SJCRH30 (cell line): ENCODE measurements around the gene KLHL22. TPM values are rescaled to one million over a fixed set of nuclear protein-coding genes. Genes with fewer than 3 reads are reported as not detected.

ENCODE experiments used
- DNase-seq, 2 experiments: peaks; one replicate each; pipeline ENCODE4 v3.0.0-alpha.2; 2015 to 2020
- H3K27ac ChIP-seq: fragments of 250-450 bp; sonication (Bioruptor Pico); 2 replicates; pipeline ENCODE4 v1.5.1; 2020; ENCODE audit warnings: mild to moderate bottlenecking, moderate library complexity
- H3K27me3 ChIP-seq: fragments of 250-450 bp; sonication (Bioruptor Pico); 2 replicates; pipeline ENCODE4 v1.5.1; 2020; ENCODE audit warnings: mild to moderate bottlenecking, moderate library complexity
- H3K36me3 ChIP-seq: fragments of 250-450 bp; sonication (Bioruptor Pico); 2 replicates; pipeline ENCODE4 v1.5.1; 2020; ENCODE audit warnings: mild to moderate bottlenecking, moderate library complexity
- H3K4me1 ChIP-seq: fragments of 250-450 bp; sonication (Bioruptor Pico); 2 replicates; pipeline ENCODE4 v1.5.1; 2020; ENCODE audit warnings: mild to moderate bottlenecking, moderate library complexity
- H3K4me3 ChIP-seq: fragments of 250-450 bp; sonication (Bioruptor Pico); 2 replicates; pipeline ENCODE4 v1.5.1; 2020; ENCODE audit warnings: mild to moderate bottlenecking, moderate library complexity
- H3K9me3 ChIP-seq: fragments of 250-450 bp; sonication (Bioruptor Pico); replicated peaks from 2 replicates; pipeline ENCODE4 v1.5.1; 2020; ENCODE audit warnings: mild to moderate bottlenecking, moderate library complexity
- total RNA-seq: library from RNA; depleted of rRNA; stranded (reverse); fragments of >200 nt; shearing (Covaris generic); gene quantifications from 2 replicates; pipeline ENCODE4 v1.2.3, GENCODE V29; 2014

The KLHL22 gene
- total RNA-seq, 1 experiment from 2014 or later, result 12.2 TPM

GRCh38 chr22:20434264-20434751, 61.3 kb downstream of the KLHL22 start:
- Histone ChIP-seq H3K9me3 (no peaks in the 10 kb centered on the region), H3K36me3 (peaks cover 15% of the 10 kb centered on the region), H3K4me1 (no peaks in the 10 kb centered on the region; the same call in 1 of the 2 replicates), H3K27ac (no peak overlapping the region), H3K4me3 (no peak overlapping the region), H3K27me3 (no peaks in the 10 kb centered on the region)
- no peak for DNase-seq

GRCh38 chr22:20433686-20434241, 61.8 kb downstream of the KLHL22 start:
- H3K4me1 ChIP-seq, result no peaks in the 10 kb centered on the region; the same call in 1 of the 2 replicates
- no peak overlapping the region for H3K27ac ChIP-seq
- no peaks in the 10 kb centered on the region for H3K9me3 ChIP-seq
- H3K27me3 ChIP-seq, result no peaks in the 10 kb centered on the region
- H3K4me3 ChIP-seq, result no peak overlapping the region
- no peak for DNase-seq
- H3K36me3 ChIP-seq, result peaks cover 15% of the 10 kb centered on the region

- no peak overlapping the region for H3K27ac ChIP-seq
- DNase-seq, result no peak
- no peaks in the 10 kb centered on the region for H3K27me3 ChIP-seq
- no peaks in the 10 kb centered on the region; the same call in 1 of the 2 replicates for H3K4me1 ChIP-seq
- H3K36me3 ChIP-seq, result peaks cover 15% of the 10 kb centered on the region
- H3K4me3 ChIP-seq, result no peak overlapping the region
- H3K9me3 ChIP-seq, result no peaks in the 10 kb centered on the region
Measured at GRCh38 chr22:20433191-20433590, 62.4 kb downstream of the KLHL22 start.

- H3K27me3 ChIP-seq, result no peaks in the 10 kb centered on the region
- no peak overlapping the region for H3K4me3 ChIP-seq
- H3K4me1 ChIP-seq, result no peaks in the 10 kb centered on the region; the same call in 1 of the 2 replicates
- H3K9me3 ChIP-seq, result no peaks in the 10 kb centered on the region
- H3K36me3 ChIP-seq, result peaks cover 20% of the 10 kb centered on the region
- DNase-seq, result no peak
- no peak overlapping the region for H3K27ac ChIP-seq
Measured at GRCh38 chr22:20432244-20432686, 63.3 kb downstream of the KLHL22 start.

GRCh38 chr22:20431511-20432192, 63.9 kb downstream of the KLHL22 start:
- no peak for DNase-seq
- no peak overlapping the region for H3K27ac ChIP-seq
- no peaks in the 10 kb centered on the region for H3K27me3 ChIP-seq
- no peaks in the 10 kb centered on the region for H3K9me3 ChIP-seq
- no peak overlapping the region for H3K4me3 ChIP-seq
- H3K36me3 ChIP-seq, result peaks cover 23% of the 10 kb centered on the region
- no peaks in the 10 kb centered on the region; the same call in 1 of the 2 replicates for H3K4me1 ChIP-seq

- no peaks in the 10 kb centered on the region for H3K9me3 ChIP-seq
- H3K4me1 ChIP-seq, result no peaks in the 10 kb centered on the region; the same call in 1 of the 2 replicates
- H3K36me3 ChIP-seq, result peaks cover 29% of the 10 kb centered on the region
- DNase-seq, result no peak
- H3K27me3 ChIP-seq, result no peaks in the 10 kb centered on the region
- no peak overlapping the region for H3K27ac ChIP-seq
- H3K4me3 ChIP-seq, result no peak overlapping the region
Measured at GRCh38 chr22:20430720-20431510, 64.7 kb downstream of the KLHL22 start.

- no peaks in the 10 kb centered on the region for H3K27me3 ChIP-seq
- no peak overlapping the region for H3K27ac ChIP-seq
- H3K9me3 ChIP-seq, result no peaks in the 10 kb centered on the region
- H3K36me3 ChIP-seq, result peaks cover 29% of the 10 kb centered on the region
- no peak overlapping the region for H3K4me3 ChIP-seq
- no peak for DNase-seq
- no peaks in the 10 kb centered on the region for H3K4me1 ChIP-seq
Measured at GRCh38 chr22:20430101-20430719, 65.4 kb downstream of the KLHL22 start.

- no peak overlapping the region for H3K27ac ChIP-seq
- H3K4me3 ChIP-seq, result no peak overlapping the region
- peaks cover 29% of the 10 kb centered on the region for H3K36me3 ChIP-seq
- DNase-seq, result no peak
- no peaks in the 10 kb centered on the region for H3K9me3 ChIP-seq
- H3K4me1 ChIP-seq, result no peaks in the 10 kb centered on the region
- no peaks in the 10 kb centered on the region for H3K27me3 ChIP-seq
Measured at GRCh38 chr22:20429254-20430100, 66.1 kb downstream of the KLHL22 start.

- Histone ChIP-seq H3K27ac (no peak overlapping the region), H3K36me3 (peaks cover 29% of the 10 kb centered on the region), H3K27me3 (no peaks in the 10 kb centered on the region), H3K9me3 (no peaks in the 10 kb centered on the region), H3K4me3 (no peak overlapping the region), H3K4me1 (no peaks in the 10 kb centered on the region)
- no peak for DNase-seq
Measured at GRCh38 chr22:20428496-20429253, 66.9 kb downstream of the KLHL22 start.

- DNase-seq, result no peak
- H3K27me3 ChIP-seq, result no peaks in the 10 kb centered on the region
- no peak overlapping the region for H3K27ac ChIP-seq
- H3K4me3 ChIP-seq, result no peak overlapping the region
- peaks cover 29% of the 10 kb centered on the region for H3K36me3 ChIP-seq
- H3K4me1 ChIP-seq, result no peaks in the 10 kb centered on the region
- no peaks in the 10 kb centered on the region for H3K9me3 ChIP-seq
Measured at GRCh38 chr22:20427945-20428417, 67.6 kb downstream of the KLHL22 start.

- H3K27ac ChIP-seq, result no peak overlapping the region
- H3K36me3 ChIP-seq, result peaks cover 29% of the 10 kb centered on the region
- no peaks in the 10 kb centered on the region for H3K9me3 ChIP-seq
- no peak for DNase-seq
- no peaks in the 10 kb centered on the region for H3K27me3 ChIP-seq
- no peaks in the 10 kb centered on the region for H3K4me1 ChIP-seq
- no peak overlapping the region for H3K4me3 ChIP-seq
Measured at GRCh38 chr22:20427104-20427944, 68.3 kb downstream of the KLHL22 start.

- Histone ChIP-seq H3K27ac (no peak overlapping the region), H3K4me3 (no peak overlapping the region), H3K36me3 (peaks cover 29% of the 10 kb centered on the region), H3K27me3 (no peaks in the 10 kb centered on the region), H3K9me3 (no peaks in the 10 kb centered on the region), H3K4me1 (no peaks in the 10 kb centered on the region)
- DNase-seq, result no peak
Measured at GRCh38 chr22:20426259-20426615, 69.4 kb downstream of the KLHL22 start.
